Effector memory CD4-positive, alpha-beta T cell (primary cell): Measurements from ENCODE around the gene METRNL.

ENCODE experiments used
- DNase-seq, 3 donors: peaks; one replicate each; pipeline ENCODE4 v3.0.0-alpha.2; 2020
- H3K27ac ChIP-seq: 2 replicates; pipeline ENCODE4 v1.7.0; 2013; ENCODE audit warnings: mild to moderate bottlenecking, low read length, moderate library complexity; ENCODE audit not compliant: insufficient read depth, poor library complexity, severe bottlenecking
- H3K27me3 ChIP-seq: replicated peaks from 2 replicates; pipeline ENCODE4 v1.7.0; 2013; ENCODE audit warnings: mild to moderate bottlenecking, low read length; ENCODE audit not compliant: insufficient read depth, control insufficient read depth, poor library complexity, severe bottlenecking
- H3K36me3 ChIP-seq: 2 replicates; pipeline ENCODE4 v1.7.0; 2013; ENCODE audit warnings: mild to moderate bottlenecking, low read length, moderate library complexity; ENCODE audit not compliant: control insufficient read depth, insufficient read depth
- H3K4me1 ChIP-seq: 2 replicates; pipeline ENCODE4 v1.7.0; 2013; ENCODE audit warnings: low read length, mild to moderate bottlenecking; ENCODE audit not compliant: control insufficient read depth, insufficient read depth, poor library complexity, severe bottlenecking
- H3K4me3 ChIP-seq: 2 replicates; pipeline ENCODE4 v1.7.0; 2013; ENCODE audit warnings: low read length, low read depth, mild to moderate bottlenecking; ENCODE audit not compliant: insufficient read depth, poor library complexity, severe bottlenecking
- H3K9me3 ChIP-seq: 2 replicates; pipeline ENCODE4 v1.7.0; 2013; ENCODE audit warnings: mild to moderate bottlenecking, low read length, moderate library complexity; ENCODE audit not compliant: control insufficient read depth

The METRNL gene

DNA sequence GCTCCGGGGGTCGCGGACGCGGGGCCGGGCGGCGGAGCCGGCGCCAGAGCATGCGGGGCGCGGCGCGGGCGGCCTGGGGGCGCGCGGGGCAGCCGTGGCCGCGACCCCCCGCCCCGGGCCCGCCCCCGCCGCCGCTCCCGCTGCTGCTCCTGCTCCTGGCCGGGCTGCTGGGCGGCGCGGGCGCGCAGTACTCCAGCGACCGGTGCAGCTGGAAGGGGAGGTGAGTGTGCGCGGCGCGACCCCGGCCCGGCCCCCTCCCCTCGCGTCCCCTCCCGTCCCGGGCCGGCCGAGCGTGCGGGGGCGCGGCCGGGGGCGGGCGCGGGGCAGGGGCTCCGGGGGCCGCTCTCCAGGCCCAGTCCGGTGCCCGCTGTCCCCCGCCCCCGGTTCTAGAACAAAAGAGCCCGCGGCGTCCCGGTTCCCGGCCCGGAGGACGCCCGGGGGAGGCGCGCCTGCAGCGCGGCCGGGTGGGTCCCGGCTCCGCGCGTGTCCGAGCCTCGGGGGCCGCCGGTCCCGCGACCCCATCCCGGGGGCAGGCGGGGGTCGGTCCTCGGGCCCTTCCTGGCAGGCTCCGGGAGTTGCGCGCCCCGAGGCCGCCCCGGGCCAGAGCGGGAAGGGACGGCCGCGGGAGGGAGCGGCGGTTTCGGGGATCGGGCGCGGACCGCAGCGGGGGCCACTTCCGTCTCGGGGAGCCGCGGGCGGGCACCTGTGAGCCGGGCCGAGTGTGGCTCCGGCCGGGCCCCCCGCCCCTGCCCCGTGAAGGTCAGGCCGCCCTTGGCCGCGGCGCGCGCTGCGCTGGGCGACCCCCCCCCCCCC, 563 bp downstream of the METRNL start:
- no peaks in the 10 kb centered on the region for H3K27me3 ChIP-seq
- H3K27ac ChIP-seq, result no peak overlapping the region
- H3K4me3 ChIP-seq, result peak overlapping the region; percentile 22
- no peaks in the 10 kb centered on the region for H3K36me3 ChIP-seq
- H3K9me3 ChIP-seq, result no peaks in the 10 kb centered on the region
- peaks cover 21% of the 10 kb centered on the region for H3K4me1 ChIP-seq
- no peak for DNase-seq

- H3K27me3 ChIP-seq, result no peaks in the 10 kb centered on the region
- H3K9me3 ChIP-seq, result no peaks in the 10 kb centered on the region
- no peak overlapping the region for H3K4me3 ChIP-seq
- H3K36me3 ChIP-seq, result no peaks in the 10 kb centered on the region
- DNase-seq, result no peak
- H3K27ac ChIP-seq, result no peak overlapping the region
- H3K4me1 ChIP-seq, result peaks cover 21% of the 10 kb centered on the region
Observed at GRCh38 chr17:83080579-83080857, 1.1 kb downstream of the METRNL start.

DNA sequence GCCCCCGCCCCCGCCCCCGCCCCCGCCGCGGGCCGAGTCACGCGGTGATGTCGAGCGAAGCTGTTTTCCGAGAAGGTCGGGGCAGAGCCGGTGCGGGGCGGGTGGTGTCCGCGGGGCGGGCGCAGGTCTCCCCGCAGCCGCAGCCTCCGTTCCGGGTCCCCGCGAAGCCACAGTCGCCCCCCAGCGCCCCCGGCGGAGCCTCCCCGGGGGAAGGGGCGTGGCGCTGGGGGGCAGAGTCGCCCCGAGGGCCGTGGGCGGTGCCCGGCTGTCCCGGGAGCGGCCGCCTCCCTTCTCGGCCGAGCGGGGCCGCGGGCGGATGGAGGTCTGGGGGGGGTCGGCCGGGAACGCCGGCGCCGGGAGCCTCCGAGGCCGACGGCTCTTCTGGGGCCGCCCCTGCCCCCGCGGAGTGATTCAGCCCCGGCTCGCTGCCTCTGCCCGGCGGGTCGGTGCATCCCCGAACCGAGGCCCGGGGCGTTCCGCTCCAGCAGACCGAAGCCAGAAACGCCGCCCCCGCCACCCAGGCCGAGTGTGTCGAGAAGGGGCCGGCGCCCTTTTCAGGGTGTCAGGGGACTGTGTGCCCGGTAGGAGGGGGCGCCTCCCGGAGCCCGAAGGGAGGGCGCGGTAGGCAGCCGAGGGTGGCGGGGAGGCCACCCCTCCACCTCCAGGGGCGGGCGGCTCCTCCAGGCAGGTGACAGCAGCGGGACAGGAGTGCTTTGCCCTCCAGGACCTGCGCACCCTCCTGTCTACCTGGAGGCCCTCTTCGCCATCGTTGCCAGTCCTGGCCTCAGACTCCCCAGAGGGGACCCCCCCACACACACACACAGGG, 1.7 kb downstream of the METRNL start:
- no peak overlapping the region for H3K27ac ChIP-seq
- no peaks in the 10 kb centered on the region for H3K9me3 ChIP-seq
- peak overlapping the region; percentile 56 for H3K4me3 ChIP-seq

DNA sequence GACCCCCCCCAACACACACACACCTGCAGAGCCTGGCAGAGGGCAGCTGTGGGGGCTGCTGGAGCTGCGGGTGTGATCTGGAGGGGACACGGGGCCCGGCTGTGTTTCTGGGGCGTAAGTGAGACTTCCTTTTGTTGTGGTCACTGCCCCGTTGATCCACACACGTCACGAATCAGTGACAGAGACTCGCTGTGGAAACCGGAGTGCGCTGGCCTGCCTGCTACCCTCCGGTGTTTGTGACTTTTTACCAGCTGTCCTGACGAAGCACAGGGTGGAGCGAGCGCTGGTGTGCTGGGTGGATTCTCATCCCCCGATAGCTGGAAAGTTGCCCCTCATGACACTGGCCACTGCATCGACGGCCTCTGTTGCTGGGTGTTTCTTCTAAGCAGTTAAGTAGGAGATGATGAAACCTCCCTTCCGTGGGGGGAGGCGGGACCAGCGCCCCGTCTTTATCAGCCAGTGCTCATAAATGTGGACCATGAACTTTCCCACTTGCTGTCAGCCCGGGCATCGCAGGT, 2.3 kb downstream of the METRNL start:
- Histone ChIP-seq H3K27me3 (no peaks in the 10 kb centered on the region), H3K27ac (no peak overlapping the region), H3K9me3 (no peaks in the 10 kb centered on the region), H3K4me1 (peaks cover 21% of the 10 kb centered on the region), H3K36me3 (no peaks in the 10 kb centered on the region), H3K4me3 (peak overlapping the region; percentile 56)
- no peak for DNase-seq

More for the DNA sequence above, 1.7 kb downstream of the METRNL start:
- peak; percentile 17 to 34 (median 29) for DNase-seq
- Histone ChIP-seq H3K27me3 (no peaks in the 10 kb centered on the region), H3K36me3 (no peaks in the 10 kb centered on the region), H3K4me1 (peaks cover 21% of the 10 kb centered on the region)

GRCh38 chr17:83082424-83082823, 3.0 kb downstream of the METRNL start:
- no peak overlapping the region for H3K27ac ChIP-seq
- no peak for DNase-seq
- H3K36me3 ChIP-seq, result no peaks in the 10 kb centered on the region
- no peaks in the 10 kb centered on the region for H3K9me3 ChIP-seq
- H3K4me3 ChIP-seq, result no peak overlapping the region
- peaks cover 21% of the 10 kb centered on the region for H3K4me1 ChIP-seq
- no peaks in the 10 kb centered on the region for H3K27me3 ChIP-seq

GRCh38 chr17:83082909-83083367, 3.5 kb downstream of the METRNL start:
- Histone ChIP-seq H3K27ac (no peak overlapping the region), H3K4me3 (no peak overlapping the region), H3K9me3 (no peaks in the 10 kb centered on the region), H3K27me3 (no peaks in the 10 kb centered on the region), H3K36me3 (no peaks in the 10 kb centered on the region), H3K4me1 (peaks cover 21% of the 10 kb centered on the region)
- no peak for DNase-seq

DNA sequence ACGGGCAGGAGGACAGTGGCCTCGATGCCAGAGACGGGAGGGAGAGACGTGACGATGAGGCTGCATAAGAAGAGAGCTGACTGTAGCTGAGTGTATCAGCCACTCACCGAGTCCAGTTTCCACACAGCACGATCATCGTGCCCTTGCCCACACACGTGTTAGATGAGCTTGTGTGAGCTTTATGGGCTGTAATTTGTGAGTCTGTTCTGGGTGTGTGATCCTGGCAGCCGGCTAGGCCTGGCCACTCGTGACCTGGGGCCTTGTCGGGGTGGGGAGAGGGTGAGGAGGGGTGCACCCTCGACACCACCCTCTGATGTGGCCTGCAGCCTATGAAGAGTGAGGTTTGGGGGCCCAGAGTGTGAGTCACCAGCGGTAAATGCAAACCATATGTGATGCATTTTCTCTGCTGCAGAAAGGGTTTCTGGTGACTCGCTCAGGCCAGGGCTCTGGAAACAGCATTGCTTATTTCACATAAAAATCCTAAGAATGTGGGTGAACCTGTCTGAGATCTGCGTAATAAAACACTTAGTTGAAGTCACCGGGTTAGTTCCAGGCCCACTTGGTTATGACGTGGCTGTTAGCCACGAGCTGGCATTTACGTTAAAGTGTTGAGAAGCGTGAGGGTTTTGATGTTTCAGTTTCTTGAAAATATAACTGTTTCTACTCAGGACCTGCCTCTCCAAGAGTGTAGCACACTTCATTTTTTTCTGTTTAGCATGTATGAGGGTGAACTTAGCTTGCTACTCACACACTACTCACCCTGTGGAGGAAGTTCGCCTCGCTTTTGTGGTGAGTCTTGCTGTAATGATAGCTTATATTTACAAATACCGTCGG, 4.2 kb downstream of the METRNL start:
- peaks cover 17% of the 10 kb centered on the region for H3K4me1 ChIP-seq
- H3K4me3 ChIP-seq, result no peak overlapping the region
- no peaks in the 10 kb centered on the region for H3K36me3 ChIP-seq
- H3K27ac ChIP-seq, result no peak overlapping the region
- H3K27me3 ChIP-seq, result no peaks in the 10 kb centered on the region
- no peaks in the 10 kb centered on the region for H3K9me3 ChIP-seq
- DNase-seq, result peak in 2 of 3 donors; percentile 45 to 55

- Histone ChIP-seq H3K27ac (no peak overlapping the region), H3K27me3 (no peaks in the 10 kb centered on the region), H3K4me3 (no peak overlapping the region), H3K4me1 (peaks cover 16% of the 10 kb centered on the region), H3K9me3 (no peaks in the 10 kb centered on the region), H3K36me3 (no peaks in the 10 kb centered on the region)
- DNase-seq, result no peak
Observed at GRCh38 chr17:83084214-83084613, 4.8 kb downstream of the METRNL start.

DNA sequence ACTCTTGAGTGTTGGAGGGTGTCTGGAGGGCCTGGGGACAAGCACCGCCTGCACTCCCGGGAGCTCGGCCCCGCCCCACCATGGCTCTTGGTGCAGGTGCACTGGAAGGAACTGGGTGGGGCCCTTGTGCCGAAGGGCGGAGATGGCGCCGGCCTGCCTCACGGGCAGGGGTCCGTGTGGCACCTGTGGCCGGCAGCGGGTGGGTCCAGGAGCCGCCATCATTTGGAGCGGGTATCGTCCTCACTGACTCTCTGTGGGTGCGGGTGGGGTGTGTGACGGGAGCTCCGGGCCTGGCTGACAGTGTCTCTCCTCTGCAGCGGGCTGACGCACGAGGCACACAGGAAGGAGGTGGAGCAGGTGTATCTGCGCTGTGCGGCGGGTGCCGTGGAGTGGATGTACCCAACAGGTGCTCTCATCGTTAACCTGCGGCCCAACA, 5.2 kb downstream of the METRNL start:
- H3K36me3 ChIP-seq, result no peaks in the 10 kb centered on the region
- no peaks in the 10 kb centered on the region for H3K27me3 ChIP-seq
- H3K4me3 ChIP-seq, result no peak overlapping the region
- no peak overlapping the region for H3K27ac ChIP-seq
- H3K9me3 ChIP-seq, result no peaks in the 10 kb centered on the region
- DNase-seq, result no peak
- peaks cover 16% of the 10 kb centered on the region for H3K4me1 ChIP-seq
